GM10847 (cell line): ENCODE data around the gene VRK2.

Experiments
- POLR2A ChIP-seq: IDR thresholded peaks from 2 replicates; pipeline ENCODE4 v1.6.1; 2011; ENCODE audit not compliant: insufficient read length; ENCODE audit errors: extremely low read depth

Gene VRK2

DNA sequence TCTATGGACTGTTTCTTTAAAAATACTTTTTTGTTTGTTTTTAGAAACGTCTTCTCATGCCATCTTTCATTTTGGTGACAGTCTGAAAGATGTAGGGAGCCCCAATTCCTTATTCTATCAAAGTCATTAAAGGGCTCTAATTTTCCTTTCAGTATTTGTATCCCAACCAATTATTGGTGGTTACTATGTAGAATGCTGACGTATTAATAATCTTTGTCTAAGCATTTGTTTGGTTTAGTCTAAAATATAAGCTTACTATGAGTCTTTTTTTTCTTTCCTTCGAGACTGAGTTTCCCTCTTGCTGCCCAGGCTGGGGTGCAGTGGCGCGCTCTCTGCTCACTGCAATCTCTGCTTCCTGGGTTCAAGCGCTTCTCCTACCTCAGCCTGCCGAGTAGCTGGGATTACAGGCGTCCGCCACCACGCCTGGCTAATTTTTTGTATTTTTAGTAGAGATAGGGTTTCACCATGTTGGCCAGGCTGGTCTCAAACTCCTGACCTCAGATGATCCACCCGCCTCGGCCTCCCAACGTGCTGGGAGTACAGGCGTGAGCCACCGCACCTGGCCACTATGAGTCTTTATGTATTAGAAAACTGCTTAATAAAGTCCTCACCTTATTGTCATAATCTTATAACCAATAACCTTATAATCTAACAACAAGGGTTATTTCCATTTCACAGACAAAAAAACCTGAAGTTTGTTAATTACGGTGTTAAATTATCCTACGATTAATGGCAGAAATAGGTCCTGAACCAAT is 849 bp upstream of the VRK2 start:
- no peak for TF ChIP-seq POLR2A

DNA sequence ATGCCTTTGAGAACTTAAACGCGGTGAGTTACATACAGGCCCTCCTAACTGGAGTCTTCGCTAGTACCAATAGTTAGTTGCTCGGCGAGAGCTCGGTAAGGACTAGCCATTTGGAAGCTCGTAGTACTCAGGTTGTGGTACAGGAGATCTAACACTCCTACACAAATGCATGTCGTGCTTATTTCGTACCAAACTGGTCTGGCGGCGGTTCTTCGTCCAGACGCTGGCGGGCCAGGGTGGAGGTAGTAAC is 346 bp upstream of the VRK2 start:
- TF ChIP-seq POLR2A: no peak

DNA sequence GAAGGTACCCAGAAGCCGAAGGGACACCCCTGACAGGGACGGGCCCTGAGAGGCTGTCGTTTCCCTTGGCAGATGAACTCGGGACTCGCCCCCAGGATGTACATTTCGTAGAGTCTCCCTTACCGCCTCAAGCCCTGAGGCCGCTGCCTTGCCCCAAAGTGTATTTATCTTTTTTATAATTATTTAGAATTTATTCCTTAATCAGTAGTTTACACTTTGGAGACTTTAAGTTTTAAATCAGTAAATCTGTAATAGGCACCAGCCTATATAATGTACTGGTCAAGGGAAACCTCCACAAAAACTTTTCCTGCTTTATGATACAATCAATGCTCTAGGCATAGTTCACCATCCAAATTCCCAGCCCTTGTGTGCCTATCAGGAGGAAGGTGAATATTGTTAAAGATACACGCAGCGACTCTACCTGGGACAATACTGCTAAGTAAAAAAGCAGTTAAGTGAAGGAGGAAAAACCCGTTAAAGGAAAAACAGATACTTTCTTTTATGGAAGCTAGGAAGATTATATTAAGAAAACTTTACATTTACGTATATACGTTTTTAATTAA is 848 bp downstream of the VRK2 start:
- no peak for TF ChIP-seq POLR2A

DNA sequence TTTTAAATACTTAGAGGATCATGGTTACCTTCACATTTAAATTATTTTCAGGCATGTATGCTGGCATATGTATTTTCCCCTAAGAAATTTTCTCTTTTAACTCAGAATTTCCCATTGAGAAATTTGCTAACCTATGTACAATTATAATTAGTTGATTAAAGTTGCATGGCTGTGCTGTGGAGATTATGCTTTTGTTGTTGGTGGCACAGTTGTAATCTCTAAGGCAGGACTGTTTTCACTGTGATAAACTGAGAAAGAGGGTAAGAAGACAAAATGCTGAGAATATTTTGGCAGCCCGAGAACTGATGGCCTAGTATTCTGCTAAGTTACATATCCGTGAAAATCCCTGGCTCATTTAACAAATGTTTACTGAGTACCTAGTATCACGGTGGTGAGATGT is 1.4 kb downstream of the VRK2 start:
- TF ChIP-seq POLR2A: no peak

DNA sequence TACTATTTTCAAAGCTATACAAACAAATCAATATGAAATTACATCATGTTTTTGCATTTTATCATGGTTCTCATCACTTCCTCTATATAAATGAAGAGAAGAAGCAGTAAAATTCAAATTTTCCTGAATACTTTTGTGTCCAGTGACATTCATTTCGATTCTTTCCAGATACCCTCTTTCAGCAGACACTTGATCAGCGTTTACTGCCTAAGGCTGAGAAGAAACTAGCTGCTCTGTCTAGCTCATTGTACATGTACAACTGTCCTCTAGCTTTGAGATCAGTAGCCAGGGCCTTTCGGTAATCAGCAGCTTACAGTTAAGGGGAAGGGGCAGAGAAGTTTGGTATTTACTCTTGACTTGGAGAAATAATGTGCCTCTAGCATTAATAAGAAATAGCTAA is 4.8 kb downstream of the VRK2 start:
- TF ChIP-seq POLR2A: no peak

DNA sequence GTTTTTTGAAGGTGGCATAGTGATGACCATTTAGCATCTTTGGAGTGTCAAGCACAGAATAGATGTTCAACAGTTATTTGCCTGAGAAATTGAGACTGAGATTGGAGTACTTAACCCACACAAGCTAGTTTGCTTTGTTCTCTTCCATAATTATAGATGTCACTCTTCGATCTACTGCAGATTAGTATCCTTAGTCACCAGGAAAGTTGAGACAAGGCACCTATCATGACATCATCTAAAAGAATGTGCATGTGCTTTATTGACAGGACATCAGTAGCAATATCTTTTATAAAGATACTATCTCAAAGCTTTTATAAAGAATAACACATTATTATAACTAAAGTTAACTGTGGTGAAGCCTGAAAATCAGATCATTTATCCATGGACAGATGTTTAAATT is 6.4 kb downstream of the VRK2 start:
- no peak for TF ChIP-seq POLR2A

DNA sequence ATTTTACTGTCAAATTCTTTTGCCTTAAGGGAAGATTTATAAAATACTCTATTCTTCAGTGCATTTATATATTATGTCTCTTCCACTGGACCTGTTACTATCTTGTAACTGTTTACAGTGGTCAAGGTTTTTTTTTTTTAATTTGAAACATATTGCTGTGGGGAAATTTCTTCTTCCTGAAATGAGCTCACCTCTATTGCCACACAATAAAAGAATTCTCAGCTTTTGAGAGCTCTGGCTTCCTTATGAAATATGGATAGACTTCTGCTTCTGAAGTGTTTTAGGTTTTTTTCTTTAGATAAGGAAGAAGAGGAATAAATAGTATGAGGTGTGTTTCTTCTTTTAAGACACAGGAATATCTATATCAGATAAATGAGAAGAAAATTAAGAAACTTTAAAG is 7.7 kb downstream of the VRK2 start:
- TF ChIP-seq POLR2A: no peak

DNA sequence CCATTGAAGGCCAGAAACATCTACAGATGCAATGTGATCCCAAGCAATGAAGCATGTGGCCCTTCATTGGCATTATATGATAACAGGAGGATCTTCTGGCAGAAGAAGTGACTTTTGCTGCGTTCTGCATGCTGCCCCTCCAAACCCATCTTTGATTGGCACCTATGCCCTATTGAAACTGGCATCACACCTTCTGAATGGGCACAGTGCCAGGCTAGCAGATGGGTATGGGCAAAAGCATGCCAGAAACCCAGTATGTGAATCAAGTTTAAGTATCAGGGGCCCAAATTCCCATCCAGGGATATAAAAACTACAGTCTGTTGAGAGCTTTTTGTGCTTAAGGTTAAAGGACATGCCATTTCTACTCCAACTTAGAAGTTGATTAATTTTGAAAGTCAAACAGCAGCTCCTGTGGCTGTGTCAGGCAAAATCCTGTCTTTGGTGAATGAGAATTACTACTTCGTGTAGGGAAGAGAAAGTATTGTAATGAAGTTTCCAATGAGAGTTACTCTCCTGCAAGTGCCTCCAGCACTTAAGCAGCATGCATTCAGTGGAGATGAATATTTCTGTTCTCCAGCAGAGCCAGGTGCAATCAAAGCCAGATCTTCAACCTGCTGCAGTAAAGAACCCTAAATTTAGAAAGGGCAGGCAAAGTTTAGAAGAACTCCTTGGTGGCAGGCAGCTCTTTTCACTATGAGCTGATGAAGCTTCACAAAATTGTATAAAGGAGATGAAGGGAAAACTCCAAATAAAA is 8.6 kb downstream of the VRK2 start:
- TF ChIP-seq POLR2A: no peak

DNA sequence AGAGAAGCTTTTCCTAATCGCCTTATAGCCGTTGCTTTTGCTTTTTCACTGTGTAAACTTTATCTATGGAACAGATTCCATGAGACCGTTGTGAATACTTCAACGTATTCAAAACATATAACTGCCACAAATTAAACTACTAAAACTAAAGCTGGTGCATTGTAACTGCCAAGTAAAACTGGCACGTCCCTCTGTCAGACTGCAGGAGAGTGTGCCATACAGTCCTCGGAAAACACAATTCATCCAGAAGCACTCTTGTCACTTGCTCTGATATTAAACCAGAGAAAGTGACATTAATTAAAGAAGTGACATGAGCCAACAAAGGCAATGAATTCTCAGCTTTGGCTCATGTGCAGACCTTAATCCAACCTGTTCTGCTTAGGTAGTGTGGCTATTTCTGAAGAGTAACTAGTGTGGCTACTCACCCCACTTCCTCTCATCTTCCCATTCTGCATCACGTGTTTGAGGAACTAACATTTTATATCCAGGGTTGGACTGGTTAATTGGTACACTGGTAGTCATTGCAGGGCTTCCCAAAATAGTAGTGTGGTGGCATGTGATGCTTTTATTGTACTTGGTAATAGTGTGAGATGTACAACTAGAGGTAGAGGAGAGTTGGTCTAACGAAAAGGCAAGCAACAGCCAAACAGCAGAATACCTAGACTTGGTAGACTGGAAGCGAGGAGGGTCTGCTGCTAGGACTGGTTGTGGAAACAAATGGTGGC is 9.7 kb downstream of the VRK2 start:
- no peak for TF ChIP-seq POLR2A

DNA sequence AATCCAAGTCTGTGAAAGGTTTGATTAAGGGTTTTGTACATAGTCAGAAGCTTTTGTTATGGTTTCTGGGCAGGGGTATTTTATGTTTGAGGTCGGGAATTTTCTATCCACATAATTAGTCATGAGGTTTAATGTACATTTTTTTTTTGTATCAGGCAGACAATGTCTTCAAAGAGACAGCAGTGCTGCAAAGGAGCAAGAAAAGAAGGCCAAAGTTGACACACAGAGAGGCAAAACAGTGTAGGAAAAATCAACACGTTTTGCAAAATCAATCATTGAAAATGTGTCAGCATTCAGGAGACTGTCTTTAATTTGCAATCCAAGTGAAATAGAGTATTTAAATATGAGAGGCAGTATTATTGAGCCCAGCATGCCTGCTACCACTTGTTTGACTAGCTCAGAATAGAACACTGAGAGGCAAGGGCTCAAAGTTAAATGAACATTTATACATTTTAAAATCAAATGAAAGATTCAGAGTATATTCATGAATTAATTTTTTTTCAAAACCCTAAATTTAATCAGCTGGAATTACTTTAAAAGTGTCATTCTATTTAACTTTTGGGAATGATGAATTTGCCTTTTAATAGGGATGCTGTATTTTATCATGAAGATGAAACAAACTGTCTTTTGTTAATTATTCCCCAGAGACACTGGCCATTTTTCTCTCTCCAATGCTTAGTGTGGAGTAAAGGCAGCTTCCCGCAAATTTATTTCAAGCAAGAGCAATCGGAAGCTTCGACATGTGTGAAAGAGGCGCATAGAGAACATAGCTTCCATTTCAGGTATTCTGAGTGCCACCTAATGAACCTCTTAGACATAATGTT is 11.3 kb downstream of the VRK2 start:
- TF ChIP-seq POLR2A: no peak

DNA sequence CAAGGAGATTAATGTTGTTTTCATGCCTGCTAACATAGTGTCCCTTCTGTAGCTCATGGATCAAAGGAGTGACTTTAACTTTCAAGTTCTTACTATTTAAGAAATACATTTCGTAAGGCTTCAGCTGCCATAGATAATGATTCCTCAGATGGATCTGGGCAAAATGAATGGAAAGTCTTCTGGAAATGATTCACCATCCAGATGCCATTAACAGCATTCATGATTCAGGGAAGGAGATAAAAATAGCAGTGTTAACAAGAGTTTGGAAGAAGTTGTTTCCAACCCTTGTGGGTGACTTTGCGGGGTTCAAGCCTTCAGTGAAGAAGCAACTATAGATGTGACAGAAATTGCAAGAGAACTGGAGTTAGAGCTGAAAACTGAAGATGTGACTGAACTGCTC is 17.0 kb downstream of the VRK2 start:
- no peak for TF ChIP-seq POLR2A

DNA sequence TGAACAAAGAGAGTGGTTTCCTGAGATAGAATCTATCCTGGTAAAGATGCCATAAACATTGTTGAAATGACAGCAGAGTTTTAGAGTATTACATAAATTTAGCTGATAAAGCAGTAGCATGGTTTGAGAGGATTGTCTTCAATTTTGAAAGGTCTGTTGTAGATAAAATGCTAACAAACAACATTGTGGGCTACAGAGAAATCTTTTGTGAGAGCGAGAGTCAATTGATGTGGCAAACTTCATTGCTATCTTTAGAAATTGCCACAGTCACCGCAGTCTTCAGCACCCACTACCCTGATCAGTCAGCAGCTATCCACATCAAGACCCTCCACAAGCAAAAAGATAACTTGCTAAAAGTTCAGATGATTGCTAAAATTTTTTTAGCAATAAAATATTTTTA is 17.5 kb downstream of the VRK2 start:
- TF ChIP-seq POLR2A: no peak

DNA sequence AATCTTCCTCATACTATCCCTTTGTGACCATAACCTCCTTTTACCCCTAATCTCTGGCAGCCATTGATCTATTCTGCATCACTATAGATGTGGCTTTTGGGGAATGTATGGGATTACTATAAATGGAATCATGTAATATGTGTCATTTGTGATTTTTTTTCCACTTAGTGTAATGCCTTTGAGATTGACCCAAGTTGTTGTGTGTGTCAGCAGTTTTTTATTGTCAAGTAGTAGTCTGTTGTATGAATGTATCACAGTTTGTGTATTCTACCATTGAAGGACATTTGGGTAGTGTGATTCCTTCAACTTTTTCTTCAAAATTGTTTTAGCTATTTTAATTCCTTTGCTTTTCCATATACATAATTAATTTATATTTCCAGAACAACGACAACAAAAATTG is 18.6 kb downstream of the VRK2 start:
- TF ChIP-seq POLR2A: no peak

DNA sequence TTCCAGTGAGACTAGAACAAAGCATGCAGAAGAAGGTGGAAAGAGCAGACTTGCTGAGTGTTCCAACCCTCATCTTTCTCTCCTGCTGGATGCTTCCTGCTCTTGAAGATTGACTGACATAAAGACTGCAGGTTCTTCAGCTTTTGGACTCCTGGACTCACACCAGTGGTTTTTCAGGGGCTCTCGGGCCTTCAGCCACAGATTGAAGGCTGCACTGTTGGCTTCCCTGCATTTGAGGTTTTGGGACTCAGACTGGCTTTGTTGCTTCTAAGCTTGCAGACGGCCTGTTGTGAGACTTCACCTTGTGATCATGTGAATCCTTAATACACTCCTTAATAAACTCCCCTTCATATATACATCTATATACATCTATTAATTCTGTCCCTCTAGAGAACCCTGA is 20.4 kb downstream of the VRK2 start:
- no peak for TF ChIP-seq POLR2A

DNA sequence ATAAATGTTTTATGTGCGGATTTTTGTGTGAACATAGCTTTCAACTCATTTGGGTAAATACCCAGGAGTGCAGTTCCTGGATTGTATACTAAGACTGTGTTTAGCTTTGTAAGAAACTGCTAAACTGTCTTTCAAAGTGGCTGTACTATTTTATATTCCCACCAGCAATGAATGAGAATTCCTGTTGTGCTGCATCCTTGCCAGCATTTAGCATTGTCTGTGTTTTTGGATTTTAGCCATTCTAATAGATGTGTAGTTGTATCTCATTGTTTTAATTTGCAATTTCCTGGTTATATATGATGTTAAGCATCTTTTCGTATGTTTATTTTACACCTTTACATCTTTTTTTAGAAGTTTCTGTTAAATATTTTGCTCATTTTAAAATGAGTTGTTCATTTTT is 24.2 kb downstream of the VRK2 start:
- no peak for TF ChIP-seq POLR2A
